Central memory CD4-positive, alpha-beta T cell (primary cell): ENCODE measurements around the gene FTH1.
A peak's percentile ranks its signal among the peaks of the same experiment; 100 is the strongest.
"Not testable (repeated sequence)": the region's sequence is repeated elsewhere in the genome, so short reads cannot be mapped to it uniquely, and the experiment has no call there.

Source experiments
- DNase-seq: peaks from one replicate; pipeline ENCODE4 v3.0.0; 2022
- total RNA-seq, 3 experiments: gene quantifications; one replicate each; lab custom pipeline; 2026; lab: John Stamatoyannopoulos, UW

Gene FTH1
- 264 to 599 (median 403) reads per million in 3 experiments for total RNA-seq

DNA sequence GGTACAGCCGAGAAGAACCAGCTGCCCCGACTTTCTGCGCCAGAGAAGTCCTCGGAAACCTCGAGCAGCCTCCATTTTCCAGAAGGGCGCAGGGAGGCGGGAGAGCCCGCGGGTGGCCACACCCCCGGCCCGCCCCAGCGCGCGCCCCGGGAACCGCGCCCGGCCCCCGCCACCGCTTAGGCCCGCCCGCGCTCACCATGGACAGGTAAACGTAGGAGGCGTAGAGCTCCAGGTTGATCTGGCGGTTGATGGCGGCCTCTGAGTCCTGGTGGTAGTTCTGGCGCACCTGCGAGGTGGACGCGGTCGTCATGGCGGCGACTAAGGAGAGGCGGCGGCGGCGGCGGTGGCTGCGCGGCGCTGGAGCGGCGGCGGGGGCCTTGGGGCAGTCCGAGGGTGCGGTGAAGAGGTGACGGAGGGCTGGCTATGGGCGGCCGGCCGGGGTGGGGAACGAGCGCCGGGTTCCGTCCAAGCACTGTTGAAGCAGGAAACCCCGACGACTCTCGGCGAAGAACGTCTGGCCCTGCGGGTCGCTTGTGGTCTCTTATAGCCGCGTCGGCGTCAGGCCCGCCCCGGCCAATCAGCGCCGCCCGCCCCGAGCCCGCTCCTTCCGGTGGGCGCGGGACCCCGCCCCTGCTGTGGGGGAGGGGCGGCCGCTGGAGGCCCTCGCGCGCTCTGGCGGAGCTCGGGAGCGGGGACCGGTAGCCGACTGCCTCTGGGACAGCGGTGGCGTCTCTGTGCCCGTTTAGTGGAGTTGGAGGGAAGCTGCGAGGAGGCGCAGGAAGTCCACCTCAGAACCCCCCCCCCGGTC is at the start of gene FTH1:
TSS of gene FTH1 (minus strand) at position 519 of the 808 bp plus-strand sequence. CDS start at position 310, 209 bp downstream.
- DNase-seq: peak; percentile 91

DNA sequence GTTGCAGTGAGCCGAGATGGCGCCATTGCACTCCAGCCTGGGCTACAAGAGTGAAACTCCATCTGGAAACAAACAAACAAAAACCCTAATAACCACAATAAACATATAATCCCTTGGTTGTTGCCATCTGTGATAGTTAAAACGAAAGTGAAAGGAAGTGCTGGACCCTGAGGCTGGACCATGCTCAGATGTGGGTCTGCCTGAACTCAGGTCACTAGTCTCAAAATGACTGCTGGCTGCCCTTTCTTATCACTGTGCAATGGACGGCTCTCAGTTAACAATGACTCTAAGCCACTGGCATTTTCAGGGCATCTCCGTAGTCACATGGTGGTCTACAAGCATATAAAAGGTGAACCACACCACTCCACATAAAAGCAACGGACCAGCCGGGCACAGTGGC is 48.2 kb upstream of the FTH1 start:
- DNase-seq: no peak

DNA sequence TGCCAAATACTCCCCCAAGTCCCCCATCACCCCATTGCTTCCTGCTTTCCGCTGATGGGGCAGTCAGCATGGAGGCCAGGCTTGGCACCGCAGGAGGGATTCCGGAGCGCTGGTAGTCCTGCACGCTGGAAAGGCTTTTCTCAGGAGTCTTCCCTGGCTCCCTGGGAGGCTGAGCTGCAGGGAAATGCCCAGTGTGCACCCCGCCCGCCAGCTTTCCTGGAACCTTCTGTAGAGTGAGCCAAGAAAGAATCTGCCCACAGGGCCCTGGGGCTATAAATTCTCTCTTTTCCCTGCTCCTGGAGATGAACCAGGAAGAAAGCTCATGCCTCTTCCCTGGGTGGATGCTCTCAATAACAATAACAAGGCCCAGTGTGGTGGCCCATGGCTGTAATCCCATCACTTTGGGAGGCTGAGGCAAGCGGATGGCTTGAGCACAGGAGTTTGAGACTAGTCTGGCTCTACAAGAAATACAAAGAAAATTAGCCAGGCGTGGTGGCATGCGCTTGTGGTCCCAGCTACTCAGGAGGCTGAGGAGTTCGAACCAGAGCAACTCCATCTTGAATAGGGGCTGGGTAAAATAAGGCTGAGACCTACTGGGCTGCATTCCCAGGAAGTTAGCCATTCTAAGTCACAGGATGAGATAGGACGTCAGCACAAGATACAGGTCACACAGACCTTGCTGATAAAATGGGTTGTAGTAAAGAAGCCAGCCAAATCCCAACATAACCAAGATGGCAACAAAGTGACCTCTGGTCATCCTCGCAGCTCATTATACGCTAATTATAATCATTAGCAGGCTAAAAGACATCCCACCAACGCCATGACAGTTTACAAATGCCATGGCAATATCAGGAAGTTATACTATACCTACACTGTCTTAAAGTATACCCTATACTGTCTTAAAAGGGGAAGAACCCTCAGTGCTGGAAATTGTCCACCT is 46.4 kb upstream of the FTH1 start:
- DNase-seq: no peak

DNA sequence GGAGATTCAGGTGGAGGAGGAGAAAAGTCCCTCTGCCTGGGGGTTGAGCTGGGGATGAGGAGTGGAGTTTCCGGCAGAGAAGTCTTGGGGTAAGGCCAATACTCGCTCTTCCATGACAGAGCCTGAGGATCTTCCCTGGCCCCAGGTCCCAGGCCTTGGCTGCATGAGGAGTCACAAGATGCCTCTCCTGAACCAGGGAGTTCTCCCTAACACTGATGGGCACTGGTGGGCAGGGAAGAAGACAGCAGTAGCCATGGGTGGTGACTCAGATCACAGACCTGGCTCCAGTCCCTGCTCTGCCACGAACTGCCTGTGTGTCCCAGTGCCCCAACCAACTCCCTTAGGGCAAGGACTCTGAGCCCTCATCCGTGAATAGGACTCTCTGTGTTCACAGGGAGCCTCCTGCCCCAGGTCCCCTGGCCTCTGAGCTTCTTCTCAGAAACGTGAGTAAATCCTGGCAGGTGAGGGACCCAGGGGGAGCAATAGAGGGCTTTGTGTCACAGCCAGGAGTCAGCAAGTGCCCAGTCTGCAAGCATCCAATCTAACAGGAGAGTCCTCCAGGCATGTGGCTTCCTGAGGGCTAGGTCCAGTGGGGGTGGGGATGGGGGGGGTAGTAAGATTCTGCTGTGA is 45.5 kb upstream of the FTH1 start:
- no peak for DNase-seq

DNA sequence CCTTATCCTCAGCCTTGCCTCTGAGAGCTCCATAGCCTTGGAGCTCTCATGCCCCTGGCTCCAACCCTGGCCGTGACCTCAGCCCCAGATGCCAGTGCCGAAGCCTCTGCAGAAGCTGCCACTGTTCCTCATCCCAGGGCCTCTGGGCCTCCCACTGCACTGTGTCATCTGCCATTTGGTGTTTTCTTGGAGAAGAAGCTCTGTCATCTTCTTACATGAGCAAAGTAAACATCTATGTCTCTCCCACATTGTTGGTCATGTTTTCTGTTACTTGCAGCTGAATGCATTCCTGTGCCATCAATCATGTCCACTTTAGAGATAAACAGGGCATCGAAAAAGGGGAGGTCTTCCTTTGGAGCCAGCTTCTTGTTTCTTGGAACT is 45.0 kb upstream of the FTH1 start:
- DNase-seq: no peak

DNA sequence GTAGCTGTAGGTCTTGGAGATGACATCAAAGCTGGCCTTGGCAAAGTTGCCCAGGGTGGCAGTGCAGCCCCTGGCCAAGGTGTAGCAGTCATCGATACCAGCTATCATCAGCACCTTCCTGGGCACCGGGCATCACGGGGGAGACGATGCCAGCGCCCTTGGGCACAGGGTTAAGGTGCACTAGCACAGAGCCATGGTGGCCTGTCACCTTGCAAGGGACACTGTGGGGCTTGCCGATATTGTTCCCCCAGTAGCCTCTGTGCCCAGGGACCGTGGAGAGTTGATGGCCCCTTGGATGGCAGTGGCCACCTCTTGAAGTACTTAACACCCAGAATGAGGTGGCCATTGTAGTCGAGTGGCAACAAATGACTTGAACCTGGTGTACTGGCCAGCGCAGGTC is 44.4 kb upstream of the FTH1 start:
- no peak for DNase-seq

DNA sequence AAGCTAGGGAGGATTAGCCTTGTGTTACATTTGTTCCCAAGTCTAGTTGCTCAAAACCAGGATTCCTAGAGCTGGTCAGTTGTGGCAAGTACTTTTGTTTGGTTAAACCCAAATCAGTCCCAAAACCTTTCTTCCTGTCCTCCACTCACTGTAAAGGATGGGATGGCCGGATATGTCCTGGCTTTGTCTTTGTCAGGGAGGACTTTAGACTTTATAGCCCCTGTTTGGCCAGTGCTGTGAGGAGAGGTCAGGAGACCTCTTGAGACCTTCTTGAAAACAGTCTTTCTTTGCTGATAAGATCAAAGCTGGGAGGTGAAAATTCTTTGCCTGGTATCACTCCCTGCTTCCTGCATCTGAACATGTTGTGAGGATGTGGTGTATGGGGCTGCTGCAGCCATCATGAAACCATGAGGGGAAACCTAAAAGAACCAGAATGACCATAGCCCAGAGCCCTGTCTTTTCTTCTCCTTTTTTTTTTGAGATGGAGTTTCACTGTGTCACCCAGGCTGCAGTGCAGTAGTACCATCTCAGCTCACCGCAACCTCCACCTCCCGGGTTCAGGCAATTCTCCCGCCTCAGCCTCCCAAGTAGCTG is 43.6 kb upstream of the FTH1 start:
- DNase-seq: no peak

DNA sequence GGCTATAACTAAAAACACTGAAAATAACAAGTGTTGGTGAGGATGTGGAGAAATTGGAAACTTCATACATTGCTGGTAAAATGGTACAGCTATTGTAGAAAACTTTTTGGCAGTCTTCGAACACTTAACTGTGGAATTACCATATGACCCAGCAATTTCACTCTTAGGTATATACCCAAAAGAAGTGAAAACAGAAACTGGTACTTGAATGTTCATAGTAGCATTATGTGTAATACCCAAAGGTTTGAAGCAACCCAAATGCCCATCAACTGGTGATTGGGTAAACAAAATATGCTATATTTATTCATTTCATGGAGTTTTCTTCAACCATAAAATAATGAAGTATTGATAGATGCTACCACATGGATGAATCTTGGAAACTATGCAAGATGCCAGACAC is 40.8 kb upstream of the FTH1 start:
- no peak for DNase-seq

DNA sequence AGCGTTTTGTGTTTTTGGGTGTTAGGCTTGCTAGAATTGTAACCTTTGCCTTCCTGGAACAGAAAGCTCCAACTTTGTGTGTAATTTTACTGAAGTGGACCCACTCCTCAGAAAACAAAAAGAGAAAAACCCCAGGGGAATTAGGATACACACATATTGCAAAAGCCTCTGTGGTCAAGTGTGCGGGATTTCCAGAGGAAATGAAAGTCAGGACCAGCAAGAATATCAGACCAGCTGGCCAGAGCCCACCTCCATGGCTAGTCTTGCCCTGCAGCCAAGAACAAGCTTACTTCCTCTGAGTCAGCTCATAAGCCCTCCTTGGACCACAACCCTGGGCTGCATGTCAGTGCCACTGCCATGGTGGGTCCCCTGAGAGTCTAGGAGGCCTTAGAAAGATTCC is 37.0 kb upstream of the FTH1 start:
- no peak for DNase-seq

DNA sequence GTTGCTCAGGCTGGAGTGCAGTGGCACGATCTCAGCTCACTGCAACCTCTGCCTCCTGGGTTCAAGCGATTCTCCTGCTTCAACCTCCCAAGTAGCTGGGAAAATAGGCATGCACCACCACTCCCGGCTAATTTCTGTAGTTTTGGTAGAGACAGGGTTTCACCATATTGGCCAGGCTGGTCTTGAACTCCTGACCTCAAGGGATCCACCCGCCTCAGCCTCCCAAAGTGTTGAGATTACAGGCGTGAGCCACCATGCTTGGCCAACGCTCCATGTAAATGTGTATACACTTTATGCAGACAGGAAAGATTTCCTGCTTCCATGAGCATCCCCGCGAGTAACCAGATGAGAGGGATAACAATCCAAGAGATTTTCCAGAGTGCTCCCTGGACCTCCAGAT is 34.8 kb upstream of the FTH1 start:
- not testable (repeated sequence) for DNase-seq

DNA sequence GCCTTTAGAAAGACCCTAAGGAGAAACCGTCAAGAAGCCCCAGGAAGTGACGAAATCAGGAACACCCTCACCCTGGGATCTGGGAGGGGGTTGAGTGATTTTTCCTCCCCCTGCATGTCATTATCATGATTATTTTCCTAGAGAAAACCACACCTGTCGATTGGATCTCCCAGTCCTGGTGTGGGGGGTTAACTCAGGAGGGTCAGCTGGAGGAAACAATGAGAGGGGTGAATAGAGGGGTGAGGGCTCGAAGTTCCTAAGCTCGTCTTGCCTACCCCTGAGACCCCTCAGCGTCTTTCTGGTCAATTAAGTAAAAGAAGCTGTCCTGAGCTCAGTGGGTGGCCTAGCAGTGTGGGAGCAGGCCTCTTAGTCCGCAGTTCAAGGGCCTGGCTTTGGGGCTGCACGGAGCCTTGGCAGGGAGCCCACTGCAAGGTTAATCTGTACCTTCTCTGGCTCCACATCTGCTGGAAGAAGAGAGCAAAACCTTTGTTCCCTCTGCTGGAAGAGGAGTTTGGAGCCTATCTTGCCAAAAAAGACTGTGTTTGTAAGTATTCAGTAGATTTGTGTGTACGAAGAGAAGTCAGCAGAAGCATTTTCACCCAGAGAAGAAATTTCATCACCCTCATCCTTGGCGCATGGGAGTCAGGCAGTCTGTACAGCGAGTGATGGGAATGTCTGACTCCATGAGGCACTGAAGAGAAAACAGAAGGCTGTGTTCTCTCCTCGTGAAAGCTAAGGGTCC is 34.2 kb upstream of the FTH1 start:
- no peak for DNase-seq

DNA sequence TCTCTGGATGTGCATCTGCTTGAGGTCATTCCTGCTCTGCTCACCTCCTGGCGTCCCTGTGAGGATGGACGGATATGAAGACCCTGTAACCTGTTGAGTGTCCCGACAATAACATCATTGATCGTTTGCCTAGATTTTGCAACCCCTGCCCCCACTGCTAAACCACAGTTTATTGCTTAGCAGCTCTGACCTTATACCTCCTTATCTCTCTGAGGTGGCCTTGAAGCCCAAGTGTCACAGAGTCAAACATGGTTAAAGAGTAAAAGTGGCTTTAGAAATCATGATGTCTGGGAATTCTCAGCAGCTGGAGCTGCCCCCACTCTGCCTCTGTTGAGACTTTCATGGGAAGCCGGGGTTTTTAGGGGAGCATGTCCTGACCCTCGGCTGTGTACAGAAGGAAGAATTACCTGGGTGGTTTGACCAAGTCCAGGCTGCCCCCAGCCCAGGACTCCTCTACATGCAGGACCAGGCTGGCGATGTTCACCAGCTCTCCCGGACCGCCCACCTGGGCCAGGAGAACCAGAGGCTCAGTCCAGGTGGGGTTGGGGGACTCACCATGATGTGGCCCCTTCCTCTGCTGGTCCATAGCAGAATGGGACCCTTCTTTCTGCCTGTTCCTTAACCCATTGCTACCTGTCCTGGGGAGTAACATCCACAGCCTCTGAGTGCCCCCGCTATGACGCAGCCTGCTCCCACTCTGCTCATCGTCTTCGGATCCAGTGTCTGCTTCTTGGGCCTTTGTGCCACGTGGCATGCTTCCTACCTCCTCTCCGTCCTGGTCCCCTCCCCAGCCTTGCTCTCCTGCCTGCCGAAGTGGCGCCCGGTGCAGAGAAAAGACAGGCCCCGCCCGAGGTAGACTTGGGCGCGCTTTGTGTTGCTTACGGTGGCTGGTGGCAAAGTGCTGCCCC is 33.4 kb upstream of the FTH1 start:
- no peak for DNase-seq

DNA sequence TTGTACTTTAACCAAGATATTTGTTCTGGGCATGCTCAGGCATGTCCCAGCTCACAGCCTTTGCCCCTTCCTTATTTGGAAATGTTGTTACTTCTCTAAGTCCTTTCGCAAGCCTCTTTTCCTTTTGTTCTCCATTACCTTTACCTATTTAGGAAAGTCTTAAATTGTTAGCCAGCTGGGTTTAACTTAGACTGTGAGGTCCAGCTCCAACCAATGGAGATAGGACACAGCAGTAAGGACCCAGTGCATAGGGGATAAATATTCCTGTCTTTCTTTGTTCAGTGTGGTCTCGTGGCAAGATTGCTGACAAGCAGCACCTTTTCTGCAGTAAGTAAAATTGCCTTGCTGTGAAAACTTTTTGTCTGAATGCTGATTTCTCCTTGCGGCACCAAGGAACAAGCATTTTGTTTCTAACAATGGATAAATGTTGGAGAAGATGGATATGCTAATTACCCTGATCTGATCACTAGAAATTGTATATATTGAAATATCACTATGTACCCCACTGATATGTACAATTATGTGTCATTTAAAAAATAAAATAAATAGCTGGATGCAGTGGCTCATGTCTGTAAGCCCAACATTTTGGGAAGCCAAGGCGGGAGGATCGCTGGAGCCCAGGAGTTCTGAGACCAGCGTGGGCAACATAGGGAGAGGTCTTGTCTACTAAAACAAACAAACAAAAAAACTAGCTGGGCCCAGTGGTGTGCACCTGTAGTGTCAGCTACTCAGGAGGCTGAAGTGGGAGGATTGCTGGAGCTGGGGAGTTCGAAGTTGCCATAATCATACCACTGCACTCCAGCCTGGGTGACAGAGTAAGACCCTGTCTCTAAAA is 31.9 kb upstream of the FTH1 start:
- DNase-seq: no peak

DNA sequence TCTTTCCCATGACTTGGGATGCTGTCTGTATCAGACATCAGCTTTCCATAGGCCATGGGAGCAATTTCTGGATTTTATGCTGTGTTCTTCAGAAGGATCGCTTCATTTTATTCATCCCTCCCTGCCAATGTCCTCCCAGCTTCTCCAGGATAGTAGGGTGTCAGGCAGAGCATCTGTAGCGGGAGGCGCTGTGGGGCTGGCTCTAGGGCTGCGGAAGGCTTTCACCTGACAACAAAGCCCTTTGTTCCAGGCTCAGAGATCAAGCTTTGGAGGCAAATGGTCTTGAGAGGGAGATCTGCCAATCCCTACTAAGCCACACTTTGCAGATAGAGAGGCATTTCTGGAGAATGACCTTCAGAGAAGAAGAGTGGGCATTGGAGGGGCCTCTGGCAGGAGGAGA is 29.5 kb upstream of the FTH1 start:
- no peak for DNase-seq

DNA sequence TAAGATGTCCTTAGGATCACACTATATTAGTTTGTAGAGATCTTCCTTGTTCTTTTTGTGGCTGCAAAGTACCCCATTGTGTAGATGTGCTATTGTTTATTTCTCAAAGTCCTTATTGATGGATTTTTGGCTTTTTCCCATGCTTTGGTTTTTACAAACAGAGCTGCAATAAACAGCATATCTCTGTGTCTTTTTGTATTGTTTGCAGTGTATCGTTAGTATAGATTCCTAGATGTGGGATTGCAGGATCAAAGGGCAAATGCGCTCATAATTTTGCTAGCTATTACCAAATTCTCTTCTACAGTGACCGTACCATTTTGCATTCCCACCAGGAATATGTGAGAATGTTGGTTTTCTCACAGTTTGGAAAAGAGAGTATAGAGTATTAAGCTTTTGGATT is 27.5 kb upstream of the FTH1 start:
- DNase-seq: no peak

DNA sequence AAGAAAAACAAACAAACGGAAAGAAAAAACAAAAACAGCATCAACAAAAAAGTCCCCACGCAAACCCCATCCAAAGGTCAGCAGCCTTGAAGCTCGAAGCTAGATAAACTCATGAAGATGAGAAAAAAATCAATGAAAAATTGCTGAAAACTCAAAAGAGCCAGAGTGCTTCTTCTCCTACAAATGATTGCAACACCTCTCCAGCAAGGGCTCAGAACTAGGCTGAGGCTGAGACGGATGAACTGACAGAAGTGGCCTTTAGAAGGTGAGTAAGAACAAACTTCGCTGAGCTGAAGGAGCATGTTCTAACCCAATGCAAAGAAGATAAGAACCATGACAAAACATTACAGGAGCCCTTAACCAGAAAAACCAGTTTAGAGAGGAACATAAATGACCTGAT is 18.4 kb upstream of the FTH1 start:
- DNase-seq: no peak

DNA sequence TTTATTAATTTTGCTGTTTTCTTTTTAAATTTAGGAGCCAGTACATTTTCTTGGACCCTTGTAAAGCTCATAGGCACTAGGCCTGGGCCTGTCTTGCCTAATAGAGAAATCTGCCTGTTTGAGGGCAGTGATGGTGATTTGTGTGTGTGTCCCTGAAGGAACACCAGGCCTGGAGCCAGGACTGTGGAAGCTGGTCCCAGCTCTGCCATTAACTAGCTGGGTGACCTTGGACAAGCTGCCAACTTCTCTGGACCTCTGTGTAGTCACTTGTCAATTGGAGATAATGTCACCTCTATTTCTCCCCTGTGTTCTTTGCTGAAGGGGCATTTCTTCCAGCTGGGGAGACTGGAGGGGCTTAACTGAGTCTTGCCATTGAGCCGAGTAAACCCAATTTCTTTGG is 16.0 kb upstream of the FTH1 start:
- no peak for DNase-seq

DNA sequence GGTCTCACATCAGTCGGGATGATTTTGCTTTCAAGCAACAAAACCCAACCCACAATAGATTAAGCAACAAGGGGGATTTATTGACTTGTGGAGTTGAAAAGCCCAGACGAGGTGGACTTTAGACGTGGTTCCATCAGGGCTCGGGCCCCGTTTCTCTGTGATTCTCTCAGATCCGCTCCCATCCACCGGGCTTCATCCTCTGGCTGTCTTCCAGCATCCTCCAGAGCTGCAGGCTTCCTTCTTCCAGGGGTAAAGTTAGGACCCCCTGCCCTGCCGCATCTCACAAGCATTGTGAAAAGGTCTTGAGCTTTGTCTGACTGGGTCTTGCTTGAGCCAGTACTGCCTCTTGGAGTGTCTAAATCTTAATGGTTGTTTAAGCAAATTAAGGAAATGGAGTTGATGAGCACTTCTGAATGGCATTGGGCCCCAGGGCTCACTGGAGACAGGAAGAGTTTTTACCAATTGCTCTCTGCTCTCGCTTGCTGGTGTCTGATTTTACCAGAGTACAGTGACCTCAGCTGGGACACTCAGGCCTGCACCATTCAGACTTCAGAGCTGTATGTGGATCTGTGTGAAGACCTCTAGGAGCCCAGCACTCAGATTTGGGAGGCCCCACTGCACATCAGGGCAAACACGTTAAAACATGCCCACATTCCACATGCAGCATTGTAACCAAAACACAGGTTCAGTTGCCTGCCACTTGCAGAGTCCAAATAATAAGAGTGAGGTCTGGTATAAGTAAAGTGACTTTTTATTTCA is 13.5 kb upstream of the FTH1 start:
- no peak for DNase-seq
